Transverse colon (tissue), 4 donors: Measurements from ENCODE around the gene HOXA10.

ENCODE experiments used
- EP300 ChIP-seq: sonication (generic); formaldehyde crosslinking; IDR thresholded peaks from one replicate; pipeline ENCODE4 v1.6.1; 2017; ENCODE audit warnings: antibody characterized with exemption, low read depth
- POLR2A ChIP-seq: fragments of 450-650 bp; IDR thresholded peaks from one replicate; pipeline ENCODE4 v1.6.1; 2016; ENCODE audit warnings: antibody characterized with exemption, mild to moderate bottlenecking, moderate library complexity
- POLR2AphosphoS5 ChIP-seq, 3 donors: sonication (generic); formaldehyde crosslinking; IDR thresholded peaks; one replicate each; pipeline ENCODE4 v1.6.1; 2016; ENCODE audit warnings: antibody characterized with exemption in 3 of 3
- TF ChIP-seq, protein P1 (sequence below), 5 experiments: fragments of 200-600 bp in 3 of 5; fragments of 450-650 bp in 2 of 5; sonication (generic) in 3 of 5; IDR thresholded peaks; 1 replicate in 2 of 5; 2 replicates in 3 of 5; pipeline ENCODE4 v1.5.1; 2016 to 2017; ENCODE audit warnings: antibody characterized with exemption in 5 of 5, inconsistent platforms in 3 of 5, mild to moderate bottlenecking in 2 of 5, moderate library complexity in 1 of 5

DNA sequence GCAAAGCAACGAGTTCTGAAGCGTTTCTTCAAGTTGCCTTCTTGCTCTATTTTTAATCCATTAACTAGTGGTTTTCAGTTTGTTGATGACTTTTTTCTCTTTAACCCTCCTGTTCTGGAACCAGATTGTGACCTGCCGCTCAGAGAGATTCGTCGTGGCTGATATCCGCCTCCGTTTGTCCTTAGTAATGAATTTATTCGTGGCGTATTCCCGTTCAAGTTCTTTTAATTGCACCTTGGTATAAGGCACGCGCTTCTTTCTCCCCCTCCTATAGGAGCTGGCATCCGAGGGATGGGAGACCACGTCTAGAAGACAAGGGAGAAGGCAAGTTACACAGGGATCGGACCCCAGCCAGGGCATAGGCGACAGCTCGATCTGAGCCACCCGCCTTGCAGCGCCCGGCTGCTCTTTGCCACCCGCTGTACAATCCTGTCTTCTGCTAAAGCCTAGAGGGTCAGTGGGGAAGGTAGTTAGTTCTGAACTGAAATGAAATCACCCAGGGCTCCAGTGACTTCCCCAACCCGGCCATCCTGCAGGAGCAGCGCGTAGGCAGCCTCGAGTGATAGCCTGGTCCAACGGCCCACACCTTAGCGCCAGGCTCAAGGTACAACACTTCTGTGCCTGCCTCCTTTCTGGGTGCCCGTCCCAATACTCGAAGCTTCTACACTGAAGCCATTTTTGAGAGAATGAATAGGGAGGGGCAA is 24.2 kb upstream of the HOXA10 start:
- TF ChIP-seq POLR2AphosphoS5 (IDR thresholded peaks at IDR 0.05), result peak in 1 of 3 donors; percentile 50
- no peak for TF ChIP-seq EP300
- TF ChIP-seq, protein P1, sequence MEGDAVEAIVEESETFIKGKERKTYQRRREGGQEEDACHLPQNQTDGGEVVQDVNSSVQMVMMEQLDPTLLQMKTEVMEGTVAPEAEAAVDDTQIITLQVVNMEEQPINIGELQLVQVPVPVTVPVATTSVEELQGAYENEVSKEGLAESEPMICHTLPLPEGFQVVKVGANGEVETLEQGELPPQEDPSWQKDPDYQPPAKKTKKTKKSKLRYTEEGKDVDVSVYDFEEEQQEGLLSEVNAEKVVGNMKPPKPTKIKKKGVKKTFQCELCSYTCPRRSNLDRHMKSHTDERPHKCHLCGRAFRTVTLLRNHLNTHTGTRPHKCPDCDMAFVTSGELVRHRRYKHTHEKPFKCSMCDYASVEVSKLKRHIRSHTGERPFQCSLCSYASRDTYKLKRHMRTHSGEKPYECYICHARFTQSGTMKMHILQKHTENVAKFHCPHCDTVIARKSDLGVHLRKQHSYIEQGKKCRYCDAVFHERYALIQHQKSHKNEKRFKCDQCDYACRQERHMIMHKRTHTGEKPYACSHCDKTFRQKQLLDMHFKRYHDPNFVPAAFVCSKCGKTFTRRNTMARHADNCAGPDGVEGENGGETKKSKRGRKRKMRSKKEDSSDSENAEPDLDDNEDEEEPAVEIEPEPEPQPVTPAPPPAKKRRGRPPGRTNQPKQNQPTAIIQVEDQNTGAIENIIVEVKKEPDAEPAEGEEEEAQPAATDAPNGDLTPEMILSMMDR (IDR thresholded peaks at IDR 0.05), result no peak
- peak; percentile 29 for TF ChIP-seq POLR2A
